ENCODE measurements around the gene DIS3L2.
"Not testable (repeated sequence)": the region's sequence is repeated elsewhere in the genome, so short reads cannot be mapped to it uniquely, and the experiment has no call there.

The DIS3L2 gene

DNA sequence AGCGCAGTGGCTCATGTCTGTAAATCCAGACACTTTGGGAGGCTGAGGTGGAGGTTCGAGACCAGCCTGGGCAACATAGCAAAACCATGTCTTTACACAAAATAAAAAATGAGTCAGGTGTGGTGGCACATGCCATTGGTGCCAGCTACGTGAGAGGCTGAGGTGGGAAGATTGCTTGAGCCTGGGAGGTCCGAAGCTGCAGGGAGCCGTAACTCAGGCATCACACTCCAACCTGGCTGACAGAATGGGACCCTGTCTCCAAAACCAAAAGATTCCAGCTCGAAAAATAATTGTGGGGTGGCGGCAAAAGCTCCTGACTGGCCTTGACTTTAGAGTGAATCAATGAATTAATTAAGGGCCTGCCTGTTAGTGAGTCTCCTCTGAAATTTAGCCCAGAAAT is 415.8 kb downstream of the DIS3L2 start:
- no peak for DNase-seq

DNA sequence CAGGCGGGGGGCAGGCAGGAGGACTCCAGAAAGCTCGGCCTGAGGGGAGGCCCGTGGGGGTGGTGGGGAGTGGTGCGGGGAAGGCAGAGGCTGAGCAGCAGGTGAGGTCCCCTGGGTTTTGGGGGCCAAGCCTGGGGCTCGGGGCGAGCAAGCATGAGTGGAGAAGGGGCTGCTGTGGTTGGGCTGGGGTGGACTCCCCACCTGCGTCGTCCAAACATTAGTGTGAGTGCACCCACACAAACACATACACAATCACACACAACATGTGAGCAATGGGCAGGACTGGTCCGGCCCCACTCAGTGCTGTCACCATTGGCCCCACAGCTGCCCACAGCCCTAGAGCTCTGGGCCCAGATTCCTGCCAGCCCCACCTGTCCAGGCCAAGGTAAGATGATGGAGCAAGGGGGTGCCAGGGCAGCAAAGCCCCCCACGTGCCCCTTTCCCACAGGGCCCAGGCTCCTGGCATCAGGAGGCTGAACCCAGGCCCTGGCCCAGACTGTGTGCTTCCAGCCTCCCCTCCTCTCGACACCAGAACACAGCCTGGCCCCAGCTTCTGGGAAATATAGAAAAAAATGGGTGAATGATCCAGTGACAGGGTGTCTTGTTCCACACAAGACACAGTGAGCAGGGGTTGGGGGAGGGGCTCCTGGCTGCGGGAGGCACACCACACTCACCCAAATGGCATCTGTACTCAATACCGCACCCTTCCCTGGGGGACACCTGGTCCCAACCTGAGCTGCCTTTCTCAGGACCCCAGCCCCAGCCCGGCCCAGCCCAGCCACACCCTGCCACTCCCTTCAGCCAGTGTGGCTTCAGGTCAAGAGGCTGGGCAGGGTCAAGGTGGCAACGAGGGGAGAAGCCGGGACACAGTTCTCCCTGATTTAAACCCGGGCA is 416.6 kb downstream of the DIS3L2 start:
- DNase-seq: no peak

DNA sequence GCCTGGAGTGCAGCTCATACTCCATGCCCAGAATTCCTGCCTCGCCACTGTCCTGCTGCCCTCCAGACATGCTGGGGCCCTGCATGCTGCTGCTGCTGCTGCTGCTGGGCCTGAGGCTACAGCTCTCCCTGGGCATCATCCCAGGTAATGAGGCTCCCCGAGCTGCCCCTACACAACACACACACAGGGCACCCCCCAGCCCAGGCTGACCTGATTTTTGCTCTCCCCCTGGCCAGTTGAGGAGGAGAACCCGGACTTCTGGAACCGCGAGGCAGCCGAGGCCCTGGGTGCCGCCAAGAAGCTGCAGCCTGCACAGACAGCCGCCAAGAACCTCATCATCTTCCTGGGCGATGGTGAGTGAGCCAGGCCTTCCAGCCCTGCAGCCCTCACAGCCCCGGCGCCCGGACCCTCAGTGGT is 417.2 kb downstream of the DIS3L2 start, which contains the start of gene ALPP:
ALPP (plus strand) TSS at position 17 of the 417 bp plus-strand sequence; CDS start at position 69, 52 bp downstream.
- not testable (repeated sequence) for DNase-seq

DNA sequence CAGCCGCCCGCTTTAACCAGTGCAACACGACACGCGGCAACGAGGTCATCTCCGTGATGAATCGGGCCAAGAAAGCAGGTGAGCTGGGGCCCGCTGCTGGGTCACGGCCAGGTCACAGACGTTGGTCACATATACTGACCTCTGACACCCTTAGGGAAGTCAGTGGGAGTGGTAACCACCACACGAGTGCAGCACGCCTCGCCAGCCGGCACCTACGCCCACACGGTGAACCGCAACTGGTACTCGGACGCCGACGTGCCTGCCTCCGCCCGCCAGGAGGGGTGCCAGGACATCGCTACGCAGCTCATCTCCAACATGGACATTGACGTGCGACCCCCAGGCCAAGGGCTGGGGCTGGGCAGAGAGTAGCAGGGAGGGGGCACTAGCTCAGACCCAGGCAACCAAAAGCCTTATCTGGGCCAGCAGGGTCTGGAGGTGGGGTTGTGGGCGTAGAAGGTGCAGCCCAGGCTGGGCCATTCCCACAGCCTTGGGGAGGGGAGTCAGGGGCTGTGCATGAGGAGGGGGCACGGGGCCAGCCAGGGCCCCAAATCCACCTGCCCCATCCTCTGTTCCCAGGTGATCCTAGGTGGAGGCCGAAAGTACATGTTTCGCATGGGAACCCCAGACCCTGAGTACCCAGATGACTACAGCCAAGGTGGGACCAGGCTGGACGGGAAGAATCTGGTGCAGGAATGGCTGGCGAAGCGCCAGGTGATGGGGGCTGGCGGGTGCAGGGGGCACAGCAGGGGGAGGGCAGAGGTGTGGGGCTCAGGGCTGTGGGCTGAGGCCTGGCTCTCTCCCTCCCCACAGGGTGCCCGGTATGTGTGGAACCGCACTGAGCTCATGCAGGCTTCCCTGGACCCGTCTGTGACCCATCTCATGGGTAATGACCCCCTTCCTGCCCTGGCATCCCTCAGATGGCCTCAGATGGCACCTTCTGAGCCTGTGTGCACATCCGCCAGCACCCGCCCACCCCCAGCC is 418.4 kb downstream of the DIS3L2 start:
- DNase-seq: not testable (repeated sequence)

DNA sequence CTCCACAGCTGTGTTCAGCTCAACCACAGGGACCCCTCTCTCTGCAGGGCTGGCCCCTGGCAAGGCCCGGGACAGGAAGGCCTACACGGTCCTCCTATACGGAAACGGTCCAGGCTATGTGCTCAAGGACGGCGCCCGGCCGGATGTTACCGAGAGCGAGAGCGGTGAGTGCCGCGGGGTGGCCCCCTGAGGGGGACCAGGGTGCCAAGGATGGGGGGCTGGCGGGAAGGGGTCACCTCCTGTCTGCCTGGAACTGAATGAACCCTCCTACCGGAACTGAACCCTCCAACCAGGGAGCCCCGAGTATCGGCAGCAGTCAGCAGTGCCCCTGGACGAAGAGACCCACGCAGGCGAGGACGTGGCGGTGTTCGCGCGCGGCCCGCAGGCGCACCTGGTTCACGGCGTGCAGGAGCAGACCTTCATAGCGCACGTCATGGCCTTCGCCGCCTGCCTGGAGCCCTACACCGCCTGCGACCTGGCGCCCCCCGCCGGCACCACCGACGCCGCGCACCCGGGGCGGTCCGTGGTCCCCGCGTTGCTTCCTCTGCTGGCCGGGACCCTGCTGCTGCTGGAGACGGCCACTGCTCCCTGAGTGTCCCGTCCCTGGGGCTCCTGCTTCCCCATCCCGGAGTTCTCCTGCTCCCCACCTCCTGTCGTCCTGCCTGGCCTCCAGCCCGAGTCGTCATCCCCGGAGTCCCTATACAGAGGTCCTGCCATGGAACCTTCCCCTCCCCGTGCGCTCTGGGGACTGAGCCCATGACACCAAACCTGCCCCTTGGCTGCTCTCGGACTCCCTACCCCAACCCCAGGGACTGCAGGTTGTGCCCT is 419.9 kb downstream of the DIS3L2 start:
- not testable (repeated sequence) for DNase-seq

DNA sequence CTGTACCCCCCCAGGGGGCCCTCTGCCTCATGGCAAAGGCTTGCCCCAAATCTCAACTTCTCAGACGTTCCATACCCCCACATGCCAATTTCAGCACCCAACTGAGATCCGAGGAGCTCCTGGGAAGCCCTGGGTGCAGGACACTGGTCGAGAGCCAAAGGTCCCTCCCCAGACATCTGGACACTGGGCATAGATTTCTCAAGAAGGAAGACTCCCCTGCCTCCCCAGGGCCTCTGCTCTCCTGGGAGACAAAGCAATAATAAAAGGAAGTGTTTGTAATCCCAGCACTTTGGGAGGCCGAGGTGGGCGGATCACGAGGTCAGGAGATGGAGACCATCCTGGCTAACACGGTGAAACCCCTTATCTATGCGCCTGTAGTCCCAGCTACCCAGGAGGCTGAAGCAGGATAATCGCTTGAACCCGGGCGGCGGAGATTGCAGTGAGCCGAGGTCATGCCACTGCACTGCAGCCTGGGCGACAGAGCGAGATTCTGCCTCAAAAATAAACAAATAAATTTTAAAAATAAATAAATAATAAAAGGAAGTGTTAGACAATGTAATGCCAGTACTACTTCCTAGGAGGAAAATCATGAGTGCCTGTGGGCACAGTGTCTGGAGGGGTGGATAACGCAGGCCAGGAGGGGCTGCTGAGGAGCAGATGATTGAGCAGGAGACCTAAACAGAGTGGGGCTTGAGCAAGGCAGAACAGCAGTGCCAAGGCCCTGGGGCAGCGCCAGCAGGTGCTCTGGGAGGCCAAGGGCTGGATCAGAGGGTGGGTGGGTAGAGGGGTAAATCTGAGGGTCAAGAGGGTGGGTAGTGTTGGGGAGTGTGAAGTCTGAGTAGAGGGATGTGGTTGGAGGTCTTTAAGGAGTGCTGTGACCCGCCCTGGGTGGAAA is 421.1 kb downstream of the DIS3L2 start:
- no peak for DNase-seq

DNA sequence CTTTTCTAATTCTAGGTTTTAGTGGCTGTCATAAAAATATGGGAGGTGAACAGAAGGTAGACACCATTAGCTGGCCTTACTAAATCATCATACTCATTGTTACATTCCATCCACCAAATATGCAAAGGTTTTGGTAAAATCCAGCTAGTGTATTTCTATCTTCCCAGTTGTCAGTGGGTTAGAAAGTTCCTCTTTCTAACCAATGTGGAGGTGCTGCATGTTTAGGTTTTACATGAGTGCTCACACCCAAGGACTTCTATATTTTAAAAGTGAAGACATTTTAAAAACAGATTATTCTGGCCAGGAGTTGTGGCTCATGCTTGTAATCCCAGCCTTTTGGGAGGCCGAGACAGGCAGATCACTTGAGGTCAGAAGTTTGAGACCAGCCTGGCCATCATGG is 423.0 kb downstream of the DIS3L2 start:
- DNase-seq: no peak

DNA sequence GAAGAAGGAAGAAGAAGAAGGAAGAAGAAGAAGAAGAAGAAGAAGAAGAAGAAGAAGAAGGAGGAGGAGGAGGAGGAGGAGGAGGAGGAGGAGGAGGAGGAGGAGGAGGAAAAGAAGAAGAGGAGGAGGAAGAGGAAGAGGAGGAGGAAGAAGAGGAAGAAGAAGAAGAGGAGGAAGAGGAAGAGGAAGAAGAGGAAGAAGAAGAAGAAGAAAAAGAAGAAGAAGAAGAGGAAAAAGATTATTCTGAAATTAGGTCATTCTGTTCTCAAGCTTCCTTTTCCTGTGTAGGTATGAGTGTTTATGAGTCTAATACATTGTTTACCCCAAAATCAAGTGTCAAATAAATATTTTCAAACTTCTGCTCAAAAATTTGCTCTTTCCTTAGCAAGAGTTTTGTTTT is 423.5 kb downstream of the DIS3L2 start:
- DNase-seq: not testable (repeated sequence)

DNA sequence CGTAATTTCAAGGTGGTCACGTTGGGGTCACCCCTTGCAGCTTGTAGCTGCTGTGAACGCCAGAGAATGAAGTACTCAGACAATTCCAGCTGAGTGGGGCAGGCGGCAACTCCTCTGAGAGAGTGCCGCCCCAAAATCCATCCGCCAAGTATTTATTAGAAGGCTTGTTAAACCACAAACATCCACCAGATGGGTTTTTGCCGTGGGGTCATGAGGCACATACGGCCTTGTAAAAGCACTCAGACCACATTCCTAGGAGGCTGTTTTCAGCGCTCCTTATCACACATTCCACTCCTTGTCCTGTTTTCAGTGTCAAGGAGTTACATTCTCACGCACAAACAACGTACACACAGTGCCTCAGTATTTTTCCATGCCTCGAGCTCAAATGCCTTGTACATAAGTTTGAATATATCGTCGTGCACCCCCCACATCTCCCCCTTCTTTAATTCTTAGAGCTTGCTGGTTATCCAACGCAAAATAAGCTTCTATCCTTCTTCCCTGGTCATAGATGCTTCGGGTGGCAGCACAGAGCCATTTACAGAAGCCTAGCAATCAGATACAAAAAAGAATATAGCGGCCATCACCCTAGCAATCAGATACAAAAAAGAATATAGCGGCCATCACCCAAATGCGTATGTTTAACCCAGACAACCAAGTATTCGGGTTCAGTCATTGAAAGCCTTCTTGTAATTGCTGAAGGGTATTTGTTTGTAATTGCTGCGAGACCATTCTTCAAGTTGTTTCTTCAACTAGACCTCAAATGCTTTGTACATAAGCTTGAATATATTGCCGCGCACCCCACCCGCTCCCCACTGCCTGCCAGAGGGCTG is 424.4 kb downstream of the DIS3L2 start:
- DNase-seq: peak; percentile 88

DNA sequence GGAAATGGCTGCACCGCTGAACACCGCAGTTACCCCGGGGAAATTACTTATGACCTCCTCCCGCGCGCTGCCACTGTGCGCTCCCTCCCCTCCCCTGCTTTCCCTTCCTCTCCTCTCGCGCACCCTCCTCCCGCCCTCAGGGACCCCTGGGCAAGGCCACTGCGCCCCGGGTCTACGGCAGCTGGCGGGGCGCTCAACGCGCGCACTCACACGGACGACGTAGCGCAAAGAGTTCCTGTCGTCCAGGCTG is 424.9 kb downstream of the DIS3L2 start:
- no peak for DNase-seq
